K562 (cell line): Measurements from ENCODE around the gene SLC45A3. TPM values are rescaled to one million over a fixed set of nuclear protein-coding genes. Genes with fewer than 3 reads are reported as not detected.

Source experiments
- ATAC-seq: fragments of 200-7000 bp; cut with Tn5 transposase; 3 replicates; pipeline ENCODE4 v1.9.1; 2020; ENCODE audit warnings: moderate library complexity
- BruUV-seq: library from RNA; stranded (reverse); fragments of 400-500 nt; replicated peaks from 2 replicates; lab custom pipeline; 2021; lab: Mats Ljungman, UMichigan
- CTCF ChIA-PET: fragments of 300-600 bp; formaldehyde crosslinking; extraction: SDS; loops from one replicate; lab custom pipeline; 2021; ENCODE audit warnings: low intra/inter-chr PET ratio; lab: Yijun Ruan, JAX
- POLR2A ChIA-PET: fragments of 300-600, 350-650 bp; sonication (Branson Sonifier 250); formaldehyde crosslinking; extraction: SDS; loops from one replicate; lab custom pipeline; 2021; ENCODE audit warnings: antibody characterized with exemption, inconsistent platforms; lab: Yijun Ruan, JAX
- DNase-seq, 4 experiments: peaks; one replicate each; pipeline versions ENCODE4 v3.0.0 to v3.0.0-alpha.2; 2011 to 2018; ENCODE audit warnings: low spot score in 3 of 4, mixed read lengths in 3 of 4; ENCODE audit errors: extremely low read depth in 1 of 4
- FAIRE-seq: peaks from 2 replicates; lab custom pipeline; 2011; peaks lifted over from hg19 to GRCh38; lab: Jason Lieb, UNC
- H2AFZ ChIP-seq: 2 replicates; pipeline ENCODE4 v1.6.0; 2011; ENCODE audit warnings: low read depth, low read length, control low read depth, inconsistent platforms
- H3K27ac ChIP-seq: fragments of 200-600 bp; 3 replicates; pipeline ENCODE4 v1.8.0; 2011; ENCODE audit warnings: low read depth, mild to moderate bottlenecking, control low read depth, inconsistent platforms, low read length, moderate library complexity, mixed read lengths; ENCODE audit errors: extremely low read depth
- H3K27me3 ChIP-seq, 2 experiments: fragments of 300-600 bp in 1 of 2; 2 replicates in 1 of 2; 3 replicates in 1 of 2; pipeline versions ENCODE4 v1.6.0 to v1.8.0; 2011; ENCODE audit warnings: inconsistent platforms in 2 of 2, low read length in 2 of 2, mild to moderate bottlenecking in 1 of 2, mixed read lengths in 1 of 2, moderate library complexity in 1 of 2; ENCODE audit not compliant: control insufficient read depth in 2 of 2, insufficient read depth in 2 of 2
- H3K36me3 ChIP-seq: fragments of 300-600 bp; 3 replicates; pipeline ENCODE4 v1.8.0; 2011; ENCODE audit warnings: mild to moderate bottlenecking, low read length, inconsistent platforms; ENCODE audit not compliant: control insufficient read depth, insufficient read depth
- H3K4me1 ChIP-seq, 2 experiments: fragments of 200-600 bp in 1 of 2; replicated peaks in 1 of 2; 2 replicates in 1 of 2; 3 replicates in 1 of 2; pipeline versions ENCODE4 v1.5.1 to v1.8.0; 2011; ENCODE audit warnings: inconsistent platforms in 2 of 2, low read length in 2 of 2, mild to moderate bottlenecking in 1 of 2, mixed read lengths in 1 of 2, moderate library complexity in 1 of 2; ENCODE audit not compliant: control insufficient read depth in 2 of 2, insufficient read depth in 2 of 2
- H3K4me2 ChIP-seq: 2 replicates; pipeline ENCODE4 v1.6.1; 2011; ENCODE audit warnings: low read length, control low read depth, inconsistent platforms, mixed read lengths; ENCODE audit not compliant: insufficient read depth
- H3K4me3 ChIP-seq: fragments of 200-600 bp; sonication (generic), shearing (Covaris generic); 2 replicates; pipeline ENCODE4 v1.5.1; 2016; ENCODE audit warnings: control low read depth, inconsistent platforms
- H3K79me2 ChIP-seq: fragments of 200-600 bp; 3 replicates; pipeline ENCODE4 v1.8.0; 2011; ENCODE audit warnings: low read length, inconsistent platforms; ENCODE audit not compliant: control insufficient read depth, insufficient read depth
- H3K9ac ChIP-seq, 2 experiments: 2 replicates each; pipeline versions ENCODE4 v1.6.0 to v1.6.1; 2011; ENCODE audit warnings: low read depth in 2 of 2, low read length in 2 of 2, control low read depth in 1 of 2, inconsistent platforms in 1 of 2, mild to moderate bottlenecking in 1 of 2, mixed read lengths in 1 of 2; ENCODE audit not compliant: insufficient read depth in 1 of 2
- H3K9me1 ChIP-seq: one replicate; pipeline ENCODE4 v1.6.0; 2011; ENCODE audit warnings: inconsistent platforms, mild to moderate bottlenecking, low read length, moderate library complexity; ENCODE audit not compliant: control insufficient read depth, insufficient read depth
- H3K9me3 ChIP-seq: replicated peaks from 2 replicates; pipeline ENCODE4 v1.5.1; 2011; ENCODE audit warnings: low read depth, low read length, inconsistent platforms; ENCODE audit not compliant: control insufficient read depth, insufficient read depth
- H4K20me1 ChIP-seq: replicated peaks from 2 replicates; pipeline ENCODE4 v1.6.1; 2011; ENCODE audit warnings: low read length, inconsistent platforms, mixed read lengths; ENCODE audit not compliant: control insufficient read depth, insufficient read depth
- CGGBP1 ChIP-seq: fragments of 250-450 bp; sonication (Bioruptor Pico); IDR thresholded peaks from 2 replicates; pipeline ENCODE4 v1.9.0; 2021; ENCODE audit warnings: mild to moderate bottlenecking
- E2F6 ChIP-seq, 2 experiments: IDR thresholded peaks; 2 replicates each; pipeline ENCODE4 v1.6.1; 2011; ENCODE audit warnings: borderline replicate concordance in 1 of 2, control low read depth in 1 of 2, low read depth in 1 of 2, low read length in 1 of 2, mild to moderate bottlenecking in 1 of 2, mixed read lengths in 1 of 2, moderate library complexity in 1 of 2; ENCODE audit not compliant: insufficient read depth in 1 of 2, insufficient read length in 1 of 2, poor library complexity in 1 of 2, severe bottlenecking in 1 of 2; ENCODE audit errors: extremely low read depth in 1 of 2
- FOXK2 ChIP-seq, 2 experiments: fragments of 450-650 bp; IDR thresholded peaks in 1 of 2; conservative IDR thresholded peaks in 1 of 2; 2 replicates each; pipeline ENCODE4 v1.6.1; 2016; ENCODE audit warnings: low read depth in 2 of 2, mild to moderate bottlenecking in 1 of 2
- GTF2E2 ChIP-seq: fragments of 200-800 bp; sonication (Bioruptor generic); IDR thresholded peaks from 2 replicates; pipeline ENCODE4 v1.6.1; 2016; ENCODE audit warnings: missing genetic modification characterization, missing compliant biosample characterization
- HMGN3 ChIP-seq: IDR thresholded peaks from 2 replicates; pipeline ENCODE4 v1.6.1; 2011; ENCODE audit warnings: borderline replicate concordance, low read depth, mild to moderate bottlenecking, mixed read lengths, low read length; ENCODE audit not compliant: insufficient read length; ENCODE audit errors: extremely low read depth
- L3MBTL2 ChIP-seq: fragments of 450-650 bp; IDR thresholded peaks from 2 replicates; pipeline ENCODE4 v1.6.1; 2016; ENCODE audit warnings: mild to moderate bottlenecking, moderate library complexity
- LARP7 ChIP-seq: fragments of 450-650 bp; IDR thresholded peaks from 2 replicates; pipeline ENCODE4 v1.6.1; 2016
- MLX ChIP-seq, 2 experiments: fragments of 450-650 bp in 1 of 2; sonication (generic) in 1 of 2; formaldehyde crosslinking; conservative IDR thresholded peaks; 2 replicates each; pipeline versions ENCODE4 v1.4.0 to v1.8.1; 2020 to 2022; ENCODE audit warnings: mild to moderate bottlenecking in 1 of 2, missing genetic modification reagents in 1 of 2
- NCOR1 ChIP-seq: fragments of 450-650 bp; IDR thresholded peaks from 2 replicates; pipeline ENCODE4 v1.6.1; 2016; ENCODE audit warnings: mild to moderate bottlenecking, moderate library complexity
- POLR2G ChIP-seq: fragments of 200-400 bp; formaldehyde crosslinking; IDR thresholded peaks from 2 replicates; pipeline ENCODE4 v1.6.1; 2017; ENCODE audit warnings: low read depth, mild to moderate bottlenecking, antibody characterized with exemption, low read length, moderate library complexity
- RHOXF2B ChIP-seq: fragments of 250-450 bp; sonication (Bioruptor Pico); conservative IDR thresholded peaks from 2 replicates; pipeline ENCODE4 v1.5.1; 2021
- ZBTB49 ChIP-seq: sonication (generic); formaldehyde crosslinking; IDR thresholded peaks from 2 replicates; pipeline ENCODE4 v1.8.0; 2022; ENCODE audit warnings: missing genetic modification reagents, mild to moderate bottlenecking, borderline replicate concordance
- ZFP91 ChIP-seq: sonication (generic); formaldehyde crosslinking; IDR thresholded peaks from 2 replicates; pipeline ENCODE4 v1.8.0; 2022; ENCODE audit warnings: mild to moderate bottlenecking, missing genetic modification reagents
- ZNF121 ChIP-seq: sonication (generic); formaldehyde crosslinking; conservative IDR thresholded peaks from 2 replicates; pipeline ENCODE4 v1.8.0; 2022; ENCODE audit warnings: missing genetic modification reagents
- ZNF408 ChIP-seq: fragments of 250-450 bp; sonication (Bioruptor Pico); IDR thresholded peaks from 2 replicates; pipeline ENCODE4 v1.4.0; 2020; ENCODE audit warnings: low read depth, mild to moderate bottlenecking, moderate library complexity
- WGBS: fragments of 100-300 bp; shearing (Covaris generic); methylation state at CpG from one replicate; pipeline ENCODE4 v1.1.6; 2016; ENCODE audit warnings: low coverage, mixed read lengths; ENCODE audit not compliant: insufficient coverage; ENCODE audit errors: missing lambda C conversion rate; 5-methylcytosine and 5-hydroxymethylcytosine counted together
- in situ Hi-C: fragments of 300-500 bp; cut with MboI; formaldehyde crosslinking; loops from 4 replicates; pipeline ENCODE4 v1.15.0; 2018; ENCODE audit warnings: inconsistent platforms, mixed read lengths
- intact Hi-C: fragments of 100-400 bp; cut with micrococcal nuclease; formaldehyde crosslinking; loops from 2 replicates; pipeline ENCODE4 v1.14.2; 2022
- polyA plus RNA-seq, 8 experiments: library from polyadenylated mRNA; depleted of rRNA in 4 of 8; stranded (reverse) in 5 of 8; unstranded in 3 of 8; fragments of >200 nt; fragmentation: Nextera tagmentation in 2 of 8; fragmentation: Illumina TruSeq in 1 of 8; extraction: Ambion mirVana in 2 of 8; extraction: Trizol in 1 of 8; gene quantifications; 2 replicates each; pipeline versions ENCODE4 v1.2.1 to v1.2.3, GENCODE V29; 2011 to 2014; ENCODE audit warnings: inconsistent platforms in 1 of 8, missing spikeins in 1 of 8
- total RNA-seq, 7 experiments: library from RNA; depleted of rRNA in 6 of 7; stranded (reverse); fragments of >200 nt in 6 of 7; fragmentation: Illumina TruSeq in 2 of 7; extraction: Trizol in 2 of 7; gene quantifications; 2 replicates each; pipeline versions ENCODE4 v1.2.1 to v1.2.3, GENCODE V29; 2011 to 2021; ENCODE audit warnings: low replicate concordance in 1 of 7

SLC45A3 gene
- total and polyA plus RNA-seq, 9 of the 15 experiments (the other 6 are each of a cell fraction or from before 2014, with no cell fraction given): 0.06 to 3.3 (median 1.3) TPM

- ChIA-PET POLR2A (interaction anchor here (0.9 to 1.3 kb wide), 2 partner anchors 10 kb away, joined by 4 read pairs; partner anchors contain the start of gene SLC45A3), CTCF (no interaction called here)
- ATAC-seq (no peak), DNase-seq (no peak), FAIRE-seq (peak; percentile 11)
- H3K4me3 ChIP-seq: no peak overlapping the region
- H3K9me3 ChIP-seq: no peaks in the 10 kb centered on the region
- peaks cover 18 to 20% of the 10 kb centered on the region in 2 experiments; a peak in 4 of 5 replicates for H3K27me3 ChIP-seq
- H3K27ac ChIP-seq: no peak overlapping the region
- no peaks in the 10 kb centered on the region for H3K9me1 ChIP-seq
- no peak overlapping the region for H2AFZ ChIP-seq
- TF ChIP-seq FOXK2 (conservative IDR thresholded peaks at IDR 0.05 in 1 of 2, IDR thresholded peaks at IDR 0.05 in 1 of 2; ENCODE audit: low read depth in 2 of 2) (no peak), GTF2E2 (no peak), HMGN3 (no peak), ZNF408 (CRISPR knock-in tag) (no peak), L3MBTL2 (no peak), NCOR1 (no peak), RHOXF2B (CRISPR knock-in tag) (no peak), ZNF121 (CRISPR knock-in tag) (no peak), ZBTB49 (CRISPR knock-in tag) (no peak), LARP7 (no peak), E2F6 (IDR thresholded peaks at IDR 0.05; ENCODE audit: borderline replicate concordance in 1 of 2, extremely low read depth in 1 of 2, insufficient read depth in 1 of 2, insufficient read length in 1 of 2, low read depth in 1 of 2, low read length in 1 of 2, poor library complexity in 1 of 2, severe bottlenecking in 1 of 2) (no peak), ZFP91 (CRISPR knock-in tag) (no peak), CGGBP1 (no peak), POLR2G (no peak), MLX (CRISPR knock-in tag; conservative IDR thresholded peaks at IDR 0.05) (no peak)
- BruUV-seq: no TSS peak
- intact Hi-C loops (no loop called here), in situ Hi-C loops (no loop called here)
- H3K79me2 ChIP-seq: no peaks in the 10 kb centered on the region
- H3K36me3 ChIP-seq: no peaks in the 10 kb centered on the region
- H3K9ac ChIP-seq: no peak overlapping the region
- WGBS: 19% methylated on average over 8 of the region's 8 CpGs
- H3K4me2 ChIP-seq: no peak overlapping the region
- H3K4me1 ChIP-seq: peaks cover 4 to 6% of the 10 kb centered on the region in 2 experiments; a peak in 3 of 5 replicates
- no peaks in the 10 kb centered on the region for H4K20me1 ChIP-seq
Measured at GRCh38 chr1:205690122-205690756, 9.9 kb upstream of the SLC45A3 start.
